ENCODE data around the gene SLC5A6. TPM values are rescaled to one million over a fixed set of nuclear protein-coding genes. Genes with fewer than 3 reads are reported as not detected.

Gene SLC5A6
- total and polyA plus RNA-seq, 2 donors (not counting 1 experiment from before 2014, with no cell fraction given): 50.8 to 52.6 TPM

DNA sequence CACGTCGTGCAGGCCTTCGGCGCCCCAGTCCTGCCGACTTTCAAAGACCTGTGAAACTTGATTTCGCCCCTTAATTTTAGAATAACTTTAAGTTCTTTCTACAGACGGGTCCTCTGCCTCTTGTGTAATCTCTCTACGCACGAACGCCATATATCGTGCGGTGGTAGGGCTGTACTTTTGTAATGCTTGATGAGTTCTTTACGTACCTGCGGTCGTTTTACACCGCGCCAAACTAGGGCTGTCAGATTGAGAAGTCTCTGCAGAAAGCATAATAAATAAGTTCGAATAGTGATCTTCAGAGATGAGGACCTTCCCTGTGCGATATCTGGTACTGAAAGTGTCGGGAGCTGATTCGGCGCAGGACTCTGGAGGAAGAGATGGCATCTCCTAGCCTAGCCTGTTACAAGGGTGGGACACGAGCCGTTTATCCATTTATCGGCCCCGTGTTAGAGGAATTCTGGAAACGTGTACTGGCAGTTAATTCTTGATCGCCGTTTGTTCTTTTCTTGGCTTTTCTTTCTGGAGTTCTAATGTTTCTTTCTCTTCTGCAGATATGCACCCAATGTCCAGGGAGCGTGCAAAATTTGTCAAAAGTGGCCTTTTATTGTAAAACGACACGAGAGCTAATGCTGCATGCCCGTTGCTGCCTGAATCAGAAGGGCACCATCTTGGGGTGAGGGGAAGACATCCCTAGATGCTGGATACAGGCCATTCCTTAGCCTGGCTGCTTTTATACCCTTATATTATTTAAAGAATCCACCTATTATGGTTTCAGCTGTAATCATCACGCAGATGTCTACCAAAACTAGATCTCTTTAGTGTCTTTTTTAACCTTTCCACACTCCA lies 781 bp upstream of the SLC5A6 start:
- WGBS (ENCODE audit: insufficient coverage): 8% methylated on average over 29 of the region's 34 CpGs
- TF ChIP-seq, protein P1, sequence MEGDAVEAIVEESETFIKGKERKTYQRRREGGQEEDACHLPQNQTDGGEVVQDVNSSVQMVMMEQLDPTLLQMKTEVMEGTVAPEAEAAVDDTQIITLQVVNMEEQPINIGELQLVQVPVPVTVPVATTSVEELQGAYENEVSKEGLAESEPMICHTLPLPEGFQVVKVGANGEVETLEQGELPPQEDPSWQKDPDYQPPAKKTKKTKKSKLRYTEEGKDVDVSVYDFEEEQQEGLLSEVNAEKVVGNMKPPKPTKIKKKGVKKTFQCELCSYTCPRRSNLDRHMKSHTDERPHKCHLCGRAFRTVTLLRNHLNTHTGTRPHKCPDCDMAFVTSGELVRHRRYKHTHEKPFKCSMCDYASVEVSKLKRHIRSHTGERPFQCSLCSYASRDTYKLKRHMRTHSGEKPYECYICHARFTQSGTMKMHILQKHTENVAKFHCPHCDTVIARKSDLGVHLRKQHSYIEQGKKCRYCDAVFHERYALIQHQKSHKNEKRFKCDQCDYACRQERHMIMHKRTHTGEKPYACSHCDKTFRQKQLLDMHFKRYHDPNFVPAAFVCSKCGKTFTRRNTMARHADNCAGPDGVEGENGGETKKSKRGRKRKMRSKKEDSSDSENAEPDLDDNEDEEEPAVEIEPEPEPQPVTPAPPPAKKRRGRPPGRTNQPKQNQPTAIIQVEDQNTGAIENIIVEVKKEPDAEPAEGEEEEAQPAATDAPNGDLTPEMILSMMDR (IDR thresholded peaks at IDR 0.05): no peak
- no peak for TF ChIP-seq EZH2 (IDR thresholded peaks at IDR 0.05; ENCODE audit: borderline replicate concordance, insufficient read depth, low read depth, low read length, poor library complexity, severe bottlenecking)
- peak overlapping the region; percentile 82 for H3K4me2 ChIP-seq (replicated peaks; ENCODE audit: low read depth, low read length, poor library complexity, severe bottlenecking)
- H3K4me3 Mint-ChIP-seq: peak overlapping the region; percentile 86
- H3K27me3 ChIP-seq (replicated peaks in 1 of 4; ENCODE audit: control extremely low read depth in 1 of 4, control insufficient read depth in 3 of 4, insufficient read depth in 4 of 4, low read length in 3 of 4): no peaks in the 10 kb centered on the region
- H2AFZ ChIP-seq (ENCODE audit: insufficient read depth, low read depth, low read length, poor library complexity, severe bottlenecking): peak overlapping the region; percentile 83
- DNase-seq (peak; percentile 90), ATAC-seq (ENCODE audit: low read depth) (peak; percentile 20)
- ChIA-PET POLR2A (interaction anchor here (0.5 to 1.5 kb wide), 9 partner anchors 7 to 832 kb away, joined by 3 to 8 read pairs (median 5); partner anchors contain the start of genes ABHD1, GTF3C2, OST4 and PREB), CTCF (interaction anchor here (1.0 to 1.5 kb wide), 3 partner anchors 51 to 132 kb away, joined by 3 to 5 read pairs (median 3); no protein-coding TSS in a partner anchor)
- H3K27me3 Mint-ChIP-seq: no peaks in the 10 kb centered on the region
- peak overlapping the region; percentile 72 to 100 (median 90) for H3K4me3 ChIP-seq (ENCODE audit: control extremely low read depth in 1 of 5, extremely low read depth in 1 of 5, insufficient read depth in 1 of 5, low read depth in 2 of 5, low read length in 4 of 5)
- H3K36me3 ChIP-seq (replicated peaks in 1 of 2; ENCODE audit: control extremely low read depth in 1 of 2, control insufficient read depth in 1 of 2, extremely low read depth in 1 of 2, insufficient read depth in 2 of 2, low read length in 1 of 2): peaks cover 0 to 15% of the 10 kb centered on the region in 2 experiments
- H3K4me1 Mint-ChIP-seq: peaks cover 41% of the 10 kb centered on the region
- no peaks in the 10 kb centered on the region for H3K9me3 ChIP-seq (ENCODE audit: control extremely low read depth in 1 of 3, control insufficient read depth in 2 of 3, insufficient read depth in 1 of 3, low read length in 2 of 3)
- intact Hi-C loops (cut with micrococcal nuclease): loop anchor here (1.0 to 10.0 kb wide), 9 partner anchors 50 to 426 kb away; partner anchors contain the start of genes CENPA, EIF2B4, MAPRE3 and PPM1G
- H4K20me1 ChIP-seq (ENCODE audit: control insufficient read depth, insufficient read depth, low read length, poor library complexity, severe bottlenecking): no peaks in the 10 kb centered on the region
- peak overlapping the region; percentile 92 for H3K27ac Mint-ChIP-seq
- H3K4me1 ChIP-seq (ENCODE audit: control insufficient read depth in 2 of 2, insufficient read depth in 2 of 2, low read length in 2 of 2): peaks cover 20 to 24% of the 10 kb centered on the region in 2 donors
- peak overlapping the region; percentile 100 for H3K27ac ChIP-seq (ENCODE audit: low read length in 2 of 2)
- peaks cover 19% of the 10 kb centered on the region for H3K79me2 ChIP-seq (ENCODE audit: control insufficient read depth, insufficient read depth, low read length)
- no peaks in the 10 kb centered on the region for H3K9me3 Mint-ChIP-seq (ENCODE audit: insufficient read depth)
- peak overlapping the region; percentile 99 for H3K9ac ChIP-seq (ENCODE audit: low read length)

All from B cell (primary cell).